HG03039 (cell line): Measurements from ENCODE around the gene THSD8.

Source experiments
- ATAC-seq: cut with Tn5 transposase; IDR thresholded peaks from one replicate; pipeline ENCODE4 v1.9.1; 2021; ENCODE audit warnings: mild to moderate bottlenecking, moderate library complexity; ENCODE audit not compliant: unreplicated experiment

Gene THSD8

DNA sequence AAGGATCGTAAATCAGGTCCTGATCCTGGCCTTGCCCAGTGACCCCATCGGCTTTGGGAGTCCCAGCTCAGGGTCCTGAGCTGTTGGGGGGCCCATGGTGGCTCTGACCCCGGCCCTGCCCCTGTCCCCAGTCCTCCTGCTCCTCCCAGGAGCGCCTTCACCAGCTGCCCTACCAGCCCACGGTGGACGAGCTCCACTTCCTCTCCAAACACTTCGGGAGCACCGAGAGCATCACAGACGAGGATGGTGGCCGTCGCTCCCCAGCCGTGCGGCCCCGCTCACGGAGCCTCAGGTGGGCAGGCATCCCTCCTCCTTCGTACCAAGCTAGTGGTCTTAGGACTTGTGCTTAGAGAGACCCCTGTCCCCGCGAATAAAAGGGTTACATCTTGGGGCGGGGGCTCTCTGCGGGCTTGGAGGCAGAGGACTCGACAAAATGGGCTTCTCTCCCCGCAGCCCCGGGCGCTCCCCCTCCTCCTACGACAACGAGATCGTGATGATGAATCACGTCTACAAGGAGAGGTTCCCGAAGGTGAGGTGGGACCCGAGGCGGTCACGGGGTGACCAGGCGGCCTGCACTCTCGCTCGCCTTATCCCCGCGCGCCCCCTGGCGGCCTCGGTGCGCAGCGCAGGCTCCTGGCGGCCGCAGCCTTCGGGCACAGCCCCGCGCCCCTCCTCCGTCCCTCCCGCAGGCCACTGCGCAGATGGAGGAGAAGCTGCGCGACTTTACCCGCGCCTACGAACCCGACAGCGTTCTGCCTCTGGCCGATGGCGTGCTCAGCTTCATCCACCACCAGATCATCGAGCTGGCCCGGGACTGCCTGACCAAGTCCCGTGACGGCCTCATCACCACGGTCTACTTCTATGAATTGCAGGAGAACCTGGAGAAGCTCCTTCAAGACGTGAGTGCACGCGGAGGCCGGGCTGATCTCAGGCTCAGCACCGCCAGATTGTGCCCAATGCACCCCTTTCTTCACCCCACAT is 45.6 kb downstream of the THSD8 start:
- ATAC-seq = no peak
